ENCODE results near the gene ETAA1.

DNA sequence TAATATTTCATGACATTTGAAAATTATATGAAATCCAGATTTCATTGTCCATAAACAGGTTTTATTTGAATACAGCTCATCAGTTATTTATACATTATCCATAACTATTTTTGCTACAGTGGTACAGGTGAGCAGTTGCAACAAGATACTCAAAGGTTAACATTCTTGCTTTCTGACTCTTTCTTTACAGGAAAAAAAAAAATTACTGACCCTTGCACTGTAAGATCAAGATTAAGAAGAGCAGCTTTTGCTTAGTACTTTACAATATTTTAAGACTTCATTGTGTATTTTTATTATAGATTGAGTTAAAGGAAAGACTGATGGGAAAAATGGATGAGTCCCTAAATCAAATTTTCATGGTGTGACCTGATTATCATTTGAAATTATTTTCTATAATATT, 11.2 kb downstream of the ETAA1 start:
- TF ChIP-seq POLR2A (IDR thresholded peaks at IDR 0.05) (no peak), POLR2AphosphoS5 (IDR thresholded peaks at IDR 0.05) (no peak)
- TF ChIP-seq, protein P1, sequence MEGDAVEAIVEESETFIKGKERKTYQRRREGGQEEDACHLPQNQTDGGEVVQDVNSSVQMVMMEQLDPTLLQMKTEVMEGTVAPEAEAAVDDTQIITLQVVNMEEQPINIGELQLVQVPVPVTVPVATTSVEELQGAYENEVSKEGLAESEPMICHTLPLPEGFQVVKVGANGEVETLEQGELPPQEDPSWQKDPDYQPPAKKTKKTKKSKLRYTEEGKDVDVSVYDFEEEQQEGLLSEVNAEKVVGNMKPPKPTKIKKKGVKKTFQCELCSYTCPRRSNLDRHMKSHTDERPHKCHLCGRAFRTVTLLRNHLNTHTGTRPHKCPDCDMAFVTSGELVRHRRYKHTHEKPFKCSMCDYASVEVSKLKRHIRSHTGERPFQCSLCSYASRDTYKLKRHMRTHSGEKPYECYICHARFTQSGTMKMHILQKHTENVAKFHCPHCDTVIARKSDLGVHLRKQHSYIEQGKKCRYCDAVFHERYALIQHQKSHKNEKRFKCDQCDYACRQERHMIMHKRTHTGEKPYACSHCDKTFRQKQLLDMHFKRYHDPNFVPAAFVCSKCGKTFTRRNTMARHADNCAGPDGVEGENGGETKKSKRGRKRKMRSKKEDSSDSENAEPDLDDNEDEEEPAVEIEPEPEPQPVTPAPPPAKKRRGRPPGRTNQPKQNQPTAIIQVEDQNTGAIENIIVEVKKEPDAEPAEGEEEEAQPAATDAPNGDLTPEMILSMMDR (IDR thresholded peaks at IDR 0.05 in 8 of 11, conservative IDR thresholded peaks at IDR 0.05 in 3 of 11): no peak

Measured in spleen (tissue), 7 donors.